H54 (cell line): ENCODE data around the gene HOXB2.

Experiments
- DNase-seq: peaks from one replicate; pipeline ENCODE4 v3.0.0; 2011; ENCODE audit warnings: low spot score, mixed read lengths; ENCODE audit not compliant: insufficient read length
- FAIRE-seq: peaks from 3 replicates; lab custom pipeline; 2011; peaks lifted over from hg19 to GRCh38; lab: Jason Lieb, UNC
- POLR2A ChIP-seq: IDR thresholded peaks from 2 replicates; pipeline ENCODE4 v1.6.1; 2011; ENCODE audit warnings: low read depth, mild to moderate bottlenecking, low read length

Gene HOXB2

GRCh38 chr17:48587276-48588073 lies 42.6 kb upstream of the HOXB2 start:
- FAIRE-seq (no peak), DNase-seq (no peak)
- TF ChIP-seq POLR2A = no peak

DNA sequence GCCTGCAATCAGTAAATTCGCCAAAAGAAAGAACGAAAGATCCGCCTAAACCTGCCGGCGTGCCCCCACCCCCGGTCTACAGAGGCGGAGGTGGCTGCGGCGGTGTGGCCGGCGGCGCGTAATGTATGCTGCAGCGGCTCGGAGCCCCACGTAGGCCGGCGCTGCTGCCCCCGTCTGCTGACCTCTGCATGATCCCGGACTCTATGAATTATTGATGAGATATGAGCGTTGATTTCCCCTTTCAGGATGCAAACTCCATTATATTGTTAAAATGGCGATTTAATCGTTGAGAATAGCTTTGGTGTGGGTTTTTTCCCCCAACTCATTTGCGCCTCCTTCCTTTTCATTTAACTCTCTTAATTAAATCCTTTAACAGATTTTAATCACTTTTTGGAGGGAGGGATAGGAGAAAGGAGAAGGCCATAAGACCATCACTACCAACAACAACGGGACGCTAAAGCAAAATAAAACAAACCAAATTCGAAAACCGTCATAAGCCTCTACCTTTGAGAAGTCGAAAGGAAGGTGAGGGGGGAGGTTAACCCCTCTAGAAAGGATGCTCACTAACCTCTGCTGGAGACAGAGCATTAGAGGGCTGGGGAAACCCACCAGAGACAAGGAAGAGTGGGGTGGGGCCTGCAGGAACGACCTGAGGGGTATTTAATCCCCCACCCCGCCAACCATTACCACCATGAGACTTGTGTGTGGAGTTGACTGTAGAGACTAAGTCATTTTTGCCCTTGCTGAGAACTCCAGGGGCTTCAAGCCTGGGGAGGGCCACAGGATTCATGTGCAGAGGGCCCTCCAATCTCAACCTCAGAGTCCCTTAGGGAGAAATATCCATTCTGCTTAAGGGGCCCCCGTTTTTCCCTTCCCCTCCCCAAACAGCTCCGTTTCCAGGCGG lies 41.7 kb upstream of the HOXB2 start:
- TF ChIP-seq POLR2A = no peak
- no peak for DNase-seq
- FAIRE-seq = no peak

- no peak for DNase-seq
- no peak for TF ChIP-seq POLR2A
- no peak for FAIRE-seq
These were observed 39.4 kb upstream of the HOXB2 start for GRCh38 chr17:48584223-48584741.

DNA sequence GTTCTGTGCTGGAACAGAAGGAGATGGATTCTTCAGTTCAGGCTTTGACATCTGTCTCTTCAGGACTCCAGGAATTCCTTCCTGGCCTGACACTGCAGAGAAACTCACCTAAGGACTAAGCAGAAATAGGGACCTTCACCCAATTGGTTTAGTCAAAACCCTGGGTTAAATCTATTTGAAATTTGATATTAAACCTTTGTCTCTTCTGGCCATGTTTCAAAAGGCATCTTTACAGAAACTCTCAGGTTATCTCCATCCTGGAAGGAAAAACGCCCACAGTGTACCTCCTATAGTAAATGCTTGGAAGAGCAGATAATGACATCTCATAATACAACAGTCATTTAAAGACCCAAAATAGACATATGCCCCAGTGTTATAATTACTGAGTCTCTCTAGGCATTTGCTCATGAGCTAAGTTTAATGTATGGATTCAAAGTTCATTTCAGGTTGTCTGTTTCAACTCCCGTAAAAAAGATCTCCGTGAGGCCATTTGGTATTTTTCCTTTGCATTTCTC lies 38.9 kb upstream of the HOXB2 start:
- FAIRE-seq (no peak), DNase-seq (no peak)
- no peak for TF ChIP-seq POLR2A

GRCh38 chr17:48582750-48583069 lies 37.8 kb upstream of the HOXB2 start:
- FAIRE-seq (no peak), DNase-seq (no peak)
- no peak for TF ChIP-seq POLR2A

- FAIRE-seq (no peak), DNase-seq (no peak)
- no peak for TF ChIP-seq POLR2A
These were observed 35.0 kb upstream of the HOXB2 start for GRCh38 chr17:48579760-48580554.

- FAIRE-seq = no peak
- TF ChIP-seq POLR2A = no peak
- no peak for DNase-seq
These were observed 34.5 kb upstream of the HOXB2 start for GRCh38 chr17:48579471-48579759.

DNA sequence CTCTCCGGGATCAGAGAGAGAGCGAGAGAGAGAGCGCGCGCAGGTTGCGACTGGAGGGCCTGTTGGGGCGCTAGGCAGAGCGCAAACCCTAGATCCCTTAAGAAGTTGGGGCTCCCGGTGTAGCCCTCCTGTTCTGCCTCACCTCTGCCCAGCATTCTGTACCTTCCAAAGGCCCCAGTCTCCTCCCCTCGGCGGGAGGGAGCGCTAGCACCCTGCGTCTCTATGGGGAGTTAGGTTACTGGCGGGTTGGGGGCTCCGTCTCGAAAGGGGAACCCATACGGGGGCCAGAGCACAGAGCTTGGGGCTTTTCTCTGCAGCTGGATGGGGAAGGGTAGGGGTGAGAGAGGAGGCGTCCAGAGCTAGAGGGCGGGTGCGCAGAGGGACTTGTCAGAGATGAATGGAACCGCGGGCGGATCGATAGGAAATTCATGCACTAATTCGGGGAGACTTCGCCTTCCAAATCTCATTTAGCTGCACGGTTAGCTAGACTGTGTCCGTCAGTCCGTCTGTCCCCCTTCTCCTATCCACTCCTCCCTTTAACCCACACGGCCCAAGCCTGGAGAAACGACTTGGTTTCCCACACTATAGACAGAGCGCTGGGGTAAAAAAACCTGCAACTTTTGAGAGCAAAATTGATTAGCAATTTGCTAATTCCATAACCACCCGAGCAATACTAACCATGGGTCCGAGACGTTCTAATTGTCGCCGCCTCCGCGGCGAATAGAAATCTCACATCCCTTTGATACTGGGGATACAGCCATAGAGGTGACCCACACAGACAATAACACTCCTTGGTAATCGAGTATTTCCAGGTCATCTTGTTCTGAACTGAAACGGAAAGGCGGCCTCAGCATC lies 33.9 kb upstream of the HOXB2 start:
- no peak for DNase-seq
- no peak for FAIRE-seq
- TF ChIP-seq POLR2A = no peak

GRCh38 chr17:48577946-48578615 lies 33.2 kb upstream of the HOXB2 start, which contains the start of gene HOXB4:
TSS of gene HOXB4 (minus strand) at chr17:48578350. CDS start at chr17:48578319, 31 bp downstream.
- no peak for DNase-seq
- FAIRE-seq = no peak
- TF ChIP-seq POLR2A = no peak

DNA sequence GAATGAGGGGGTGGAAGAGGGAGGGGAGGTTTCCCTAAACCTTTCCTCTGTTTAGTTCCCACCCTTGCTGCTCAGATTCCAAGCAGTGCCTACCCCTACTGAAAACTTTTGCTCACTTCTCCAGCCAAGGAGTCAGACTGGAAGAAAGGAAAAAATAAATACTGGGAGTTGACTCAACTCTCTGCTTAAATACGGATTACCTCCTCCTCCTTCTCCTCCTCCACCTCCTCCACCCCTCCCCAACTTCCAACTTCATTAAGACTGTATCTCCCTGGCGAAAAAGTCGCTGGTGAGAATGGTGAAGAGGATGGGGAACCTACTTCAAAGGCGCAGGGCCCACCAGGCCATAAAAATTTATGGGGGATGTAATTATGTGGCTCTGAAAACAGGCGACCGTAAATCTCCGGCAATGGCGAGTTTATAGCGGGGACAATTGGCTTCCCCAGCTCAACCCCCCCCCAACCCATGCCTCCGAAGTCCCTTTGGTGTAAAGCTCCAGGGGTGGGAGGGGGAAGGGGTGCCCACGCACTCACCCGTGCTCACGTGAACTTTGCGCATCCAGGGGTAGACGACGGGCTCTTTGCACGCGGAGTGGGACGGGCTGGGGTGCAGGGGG lies 32.5 kb upstream of the HOXB2 start:
- FAIRE-seq (no peak), DNase-seq (no peak)
- TF ChIP-seq POLR2A = no peak

- TF ChIP-seq POLR2A = no peak
- FAIRE-seq = no peak
- no peak for DNase-seq
These were observed 31.8 kb upstream of the HOXB2 start for GRCh38 chr17:48576479-48577309.
